Liver (tissue), 9 donors: ENCODE measurements around the gene UNKL. TPM values are rescaled to one million over a fixed set of nuclear protein-coding genes. Genes with fewer than 3 reads are reported as not detected.

Experiments used
- DNase-seq: peaks from one replicate; pipeline ENCODE4 v3.0.0-alpha.2; 2017; ENCODE audit warnings: low spot score
- H3K27ac ChIP-seq, 2 donors: one replicate each; pipeline ENCODE4 v1.7.0; 2013; ENCODE audit warnings: inconsistent platforms in 2 of 2, low read length in 2 of 2, control low read depth in 1 of 2, low read depth in 1 of 2, mild to moderate bottlenecking in 1 of 2
- H3K27me3 ChIP-seq, 4 donors: one replicate each; pipeline versions ENCODE4 v1.6.1 to v1.7.0; 2013; ENCODE audit warnings: low read length in 3 of 4, inconsistent platforms in 1 of 4, mild to moderate bottlenecking in 1 of 4, moderate library complexity in 1 of 4; ENCODE audit not compliant: control insufficient read depth in 4 of 4, insufficient read depth in 4 of 4
- H3K36me3 ChIP-seq, 4 donors: one replicate each; pipeline versions ENCODE4 v1.6.1 to v1.7.0; 2013; ENCODE audit warnings: low read length in 3 of 4, mild to moderate bottlenecking in 3 of 4, low read depth in 1 of 4, moderate library complexity in 1 of 4; ENCODE audit not compliant: control insufficient read depth in 4 of 4, insufficient read depth in 3 of 4
- H3K4me1 ChIP-seq, 4 donors: one replicate each; pipeline versions ENCODE4 v1.6.1 to v1.7.0; 2013; ENCODE audit warnings: low read length in 3 of 4, mild to moderate bottlenecking in 3 of 4, moderate library complexity in 1 of 4; ENCODE audit not compliant: control insufficient read depth in 4 of 4, insufficient read depth in 4 of 4
- H3K4me3 ChIP-seq, 3 donors: one replicate each; pipeline versions ENCODE4 v1.6.1 to v1.7.0; 2013; ENCODE audit warnings: low read length in 3 of 3, control low read depth in 1 of 3, low read depth in 1 of 3, mild to moderate bottlenecking in 1 of 3
- H3K9ac ChIP-seq, 2 donors: one replicate each; pipeline ENCODE4 v1.7.0; 2013; ENCODE audit warnings: low read length in 2 of 2, mild to moderate bottlenecking in 2 of 2, moderate library complexity in 2 of 2, control low read depth in 1 of 2, low read depth in 1 of 2
- H3K9me3 ChIP-seq, 4 donors: one replicate each; pipeline versions ENCODE4 v1.6.1 to v1.7.0; 2013; ENCODE audit warnings: low read length in 3 of 4; ENCODE audit not compliant: control insufficient read depth in 4 of 4
- EGR1 ChIP-seq, 2 donors: IDR thresholded peaks; 2 replicates each; pipeline ENCODE4 v1.6.1; 2016 to 2018; ENCODE audit warnings: antibody characterized with exemption in 2 of 2, low read depth in 2 of 2
- FOXA1 ChIP-seq: IDR thresholded peaks from 2 replicates; pipeline ENCODE4 v1.6.1; 2016; ENCODE audit warnings: antibody characterized with exemption
- FOXA2 ChIP-seq: IDR thresholded peaks from 2 replicates; pipeline ENCODE4 v1.6.1; 2016; ENCODE audit warnings: antibody characterized with exemption
- GABPA ChIP-seq, 2 donors: IDR thresholded peaks in 1 of 2; conservative IDR thresholded peaks in 1 of 2; 2 replicates each; pipeline ENCODE4 v1.6.1; 2016; ENCODE audit warnings: antibody characterized with exemption in 2 of 2, mild to moderate bottlenecking in 1 of 2, moderate library complexity in 1 of 2
- HNF4A ChIP-seq, 2 donors: conservative IDR thresholded peaks; 2 replicates each; pipeline ENCODE4 v1.6.1; 2016; ENCODE audit warnings: antibody characterized with exemption in 2 of 2, mild to moderate bottlenecking in 2 of 2
- JUND ChIP-seq, 2 donors: IDR thresholded peaks; 2 replicates each; pipeline ENCODE4 v1.6.1; 2016; ENCODE audit warnings: antibody characterized with exemption in 2 of 2
- NR2F2 ChIP-seq: IDR thresholded peaks from 2 replicates; pipeline ENCODE4 v1.6.1; 2016; ENCODE audit warnings: antibody characterized with exemption
- RAD21 ChIP-seq, 2 donors: IDR thresholded peaks; 2 replicates each; pipeline ENCODE4 v1.6.1; 2016; ENCODE audit warnings: antibody characterized with exemption in 2 of 2, mild to moderate bottlenecking in 2 of 2
- SP1 ChIP-seq: IDR thresholded peaks from 2 replicates; pipeline ENCODE4 v1.6.1; 2018; ENCODE audit warnings: antibody characterized with exemption, mild to moderate bottlenecking
- TAF1 ChIP-seq: conservative IDR thresholded peaks from 2 replicates; pipeline ENCODE4 v1.6.1; 2016; ENCODE audit warnings: antibody characterized with exemption, mild to moderate bottlenecking
- YY1 ChIP-seq: IDR thresholded peaks from 2 replicates; pipeline ENCODE4 v1.6.1; 2016; ENCODE audit warnings: antibody characterized with exemption, mild to moderate bottlenecking
- WGBS: extraction: QIAGEN DNeasy Blood & Tissue Kit; methylation state at CpG from one replicate; pipeline ENCODE4 v1.1.7; 2013; 5-methylcytosine and 5-hydroxymethylcytosine counted together
- polyA plus RNA-seq, 2 donors: library from polyadenylated mRNA; stranded (reverse) in 1 of 2; unstranded in 1 of 2; fragments of 200-250 nt in 1 of 2; fragments of >200 nt in 1 of 2; fragmentation: Nextera tagmentation in 1 of 2; extraction: Ambion mirVana in 1 of 2; gene quantifications; one replicate each; pipeline versions ENCODE4 v1.2.1 to v1.2.3, GENCODE V29; 2013 to 2015
- total RNA-seq, 2 donors: library from RNA; depleted of rRNA; stranded (reverse); fragments of >200 nt; gene quantifications; one replicate each; pipeline ENCODE4 v1.2.3, GENCODE V29; 2014
- TF ChIP-seq, protein P1 (sequence below): IDR thresholded peaks from 2 replicates; pipeline ENCODE4 v1.6.1; 2016; ENCODE audit warnings: antibody characterized with exemption
- TF ChIP-seq, protein P2 (sequence below): IDR thresholded peaks from 2 replicates; pipeline ENCODE4 v1.6.1; 2016; ENCODE audit warnings: antibody characterized with exemption
- TF ChIP-seq, protein P3 (sequence below): fragments of 150-350 bp; IDR thresholded peaks from 2 replicates; pipeline ENCODE4 v1.5.1; 2017; ENCODE audit warnings: improper control_type of control experiment, low read depth, low read length; ENCODE audit not compliant: missing input control
- TF ChIP-seq, protein P4 (sequence below): IDR thresholded peaks from 2 replicates; pipeline ENCODE4 v1.6.1; 2016; ENCODE audit warnings: antibody characterized with exemption
- TF ChIP-seq, protein P5 (sequence below): IDR thresholded peaks from 2 replicates; pipeline ENCODE4 v1.6.1; 2016; ENCODE audit warnings: antibody characterized with exemption, mild to moderate bottlenecking
- donor health status: healthy.
- donor health status: healthy.
- donor health status: healthy.
- donor health status: healthy.
- donor health status: healthy.

UNKL gene
- total and polyA plus RNA-seq, 4 donors: 3.5 to 14.7 (median 6.6) TPM

DNA sequence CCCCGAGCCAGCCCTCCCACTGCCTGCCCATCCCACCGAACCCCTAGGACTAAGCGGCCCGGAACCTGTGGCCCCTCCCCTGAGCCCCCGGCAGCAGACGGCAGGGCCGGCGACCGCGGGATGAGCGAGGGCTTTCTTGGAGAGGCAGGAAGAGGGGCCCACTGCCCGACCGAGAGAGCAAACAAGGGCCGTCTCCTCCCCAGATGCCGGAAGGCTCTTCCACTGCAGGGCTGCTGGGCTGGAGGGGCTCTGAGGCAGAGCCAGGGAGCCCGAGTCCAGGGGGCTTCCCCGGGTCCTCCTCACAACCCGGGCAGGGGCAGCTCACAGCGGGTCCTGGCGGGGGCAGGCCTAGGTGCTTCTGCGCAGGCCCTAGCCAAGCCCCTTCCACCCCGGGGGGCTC is 19.3 kb upstream of the UNKL start:
- no peak overlapping the region for H3K27ac ChIP-seq
- H3K9ac ChIP-seq: no peak overlapping the region
- H3K4me1 ChIP-seq: peaks cover 5 to 14% (median 9%) of the 10 kb centered on the region in 4 donors
- H3K4me3 ChIP-seq: no peak overlapping the region
- no peak for DNase-seq
- 76% methylated on average over 22 of the region's 22 CpGs for WGBS
- no peaks in the 10 kb centered on the region for H3K27me3 ChIP-seq
- no peaks in the 10 kb centered on the region for H3K36me3 ChIP-seq
- TF ChIP-seq YY1: no peak
- TF ChIP-seq, protein P1, sequence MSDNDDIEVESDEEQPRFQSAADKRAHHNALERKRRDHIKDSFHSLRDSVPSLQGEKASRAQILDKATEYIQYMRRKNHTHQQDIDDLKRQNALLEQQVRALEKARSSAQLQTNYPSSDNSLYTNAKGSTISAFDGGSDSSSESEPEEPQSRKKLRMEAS: no peak
- TF ChIP-seq, protein P2, sequence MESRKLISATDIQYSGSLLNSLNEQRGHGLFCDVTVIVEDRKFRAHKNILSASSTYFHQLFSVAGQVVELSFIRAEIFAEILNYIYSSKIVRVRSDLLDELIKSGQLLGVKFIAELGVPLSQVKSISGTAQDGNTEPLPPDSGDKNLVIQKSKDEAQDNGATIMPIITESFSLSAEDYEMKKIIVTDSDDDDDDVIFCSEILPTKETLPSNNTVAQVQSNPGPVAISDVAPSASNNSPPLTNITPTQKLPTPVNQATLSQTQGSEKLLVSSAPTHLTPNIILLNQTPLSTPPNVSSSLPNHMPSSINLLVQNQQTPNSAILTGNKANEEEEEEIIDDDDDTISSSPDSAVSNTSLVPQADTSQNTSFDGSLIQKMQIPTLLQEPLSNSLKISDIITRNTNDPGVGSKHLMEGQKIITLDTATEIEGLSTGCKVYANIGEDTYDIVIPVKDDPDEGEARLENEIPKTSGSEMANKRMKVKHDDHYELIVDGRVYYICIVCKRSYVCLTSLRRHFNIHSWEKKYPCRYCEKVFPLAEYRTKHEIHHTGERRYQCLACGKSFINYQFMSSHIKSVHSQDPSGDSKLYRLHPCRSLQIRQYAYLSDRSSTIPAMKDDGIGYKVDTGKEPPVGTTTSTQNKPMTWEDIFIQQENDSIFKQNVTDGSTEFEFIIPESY: no peak
- TF ChIP-seq, protein P3, sequence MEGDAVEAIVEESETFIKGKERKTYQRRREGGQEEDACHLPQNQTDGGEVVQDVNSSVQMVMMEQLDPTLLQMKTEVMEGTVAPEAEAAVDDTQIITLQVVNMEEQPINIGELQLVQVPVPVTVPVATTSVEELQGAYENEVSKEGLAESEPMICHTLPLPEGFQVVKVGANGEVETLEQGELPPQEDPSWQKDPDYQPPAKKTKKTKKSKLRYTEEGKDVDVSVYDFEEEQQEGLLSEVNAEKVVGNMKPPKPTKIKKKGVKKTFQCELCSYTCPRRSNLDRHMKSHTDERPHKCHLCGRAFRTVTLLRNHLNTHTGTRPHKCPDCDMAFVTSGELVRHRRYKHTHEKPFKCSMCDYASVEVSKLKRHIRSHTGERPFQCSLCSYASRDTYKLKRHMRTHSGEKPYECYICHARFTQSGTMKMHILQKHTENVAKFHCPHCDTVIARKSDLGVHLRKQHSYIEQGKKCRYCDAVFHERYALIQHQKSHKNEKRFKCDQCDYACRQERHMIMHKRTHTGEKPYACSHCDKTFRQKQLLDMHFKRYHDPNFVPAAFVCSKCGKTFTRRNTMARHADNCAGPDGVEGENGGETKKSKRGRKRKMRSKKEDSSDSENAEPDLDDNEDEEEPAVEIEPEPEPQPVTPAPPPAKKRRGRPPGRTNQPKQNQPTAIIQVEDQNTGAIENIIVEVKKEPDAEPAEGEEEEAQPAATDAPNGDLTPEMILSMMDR: no peak
- TF ChIP-seq HNF4A (conservative IDR thresholded peaks at IDR 0.05): no peak
- TF ChIP-seq, protein P4, sequence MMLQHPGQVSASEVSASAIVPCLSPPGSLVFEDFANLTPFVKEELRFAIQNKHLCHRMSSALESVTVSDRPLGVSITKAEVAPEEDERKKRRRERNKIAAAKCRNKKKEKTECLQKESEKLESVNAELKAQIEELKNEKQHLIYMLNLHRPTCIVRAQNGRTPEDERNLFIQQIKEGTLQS: no peak
- TF ChIP-seq, protein P5, sequence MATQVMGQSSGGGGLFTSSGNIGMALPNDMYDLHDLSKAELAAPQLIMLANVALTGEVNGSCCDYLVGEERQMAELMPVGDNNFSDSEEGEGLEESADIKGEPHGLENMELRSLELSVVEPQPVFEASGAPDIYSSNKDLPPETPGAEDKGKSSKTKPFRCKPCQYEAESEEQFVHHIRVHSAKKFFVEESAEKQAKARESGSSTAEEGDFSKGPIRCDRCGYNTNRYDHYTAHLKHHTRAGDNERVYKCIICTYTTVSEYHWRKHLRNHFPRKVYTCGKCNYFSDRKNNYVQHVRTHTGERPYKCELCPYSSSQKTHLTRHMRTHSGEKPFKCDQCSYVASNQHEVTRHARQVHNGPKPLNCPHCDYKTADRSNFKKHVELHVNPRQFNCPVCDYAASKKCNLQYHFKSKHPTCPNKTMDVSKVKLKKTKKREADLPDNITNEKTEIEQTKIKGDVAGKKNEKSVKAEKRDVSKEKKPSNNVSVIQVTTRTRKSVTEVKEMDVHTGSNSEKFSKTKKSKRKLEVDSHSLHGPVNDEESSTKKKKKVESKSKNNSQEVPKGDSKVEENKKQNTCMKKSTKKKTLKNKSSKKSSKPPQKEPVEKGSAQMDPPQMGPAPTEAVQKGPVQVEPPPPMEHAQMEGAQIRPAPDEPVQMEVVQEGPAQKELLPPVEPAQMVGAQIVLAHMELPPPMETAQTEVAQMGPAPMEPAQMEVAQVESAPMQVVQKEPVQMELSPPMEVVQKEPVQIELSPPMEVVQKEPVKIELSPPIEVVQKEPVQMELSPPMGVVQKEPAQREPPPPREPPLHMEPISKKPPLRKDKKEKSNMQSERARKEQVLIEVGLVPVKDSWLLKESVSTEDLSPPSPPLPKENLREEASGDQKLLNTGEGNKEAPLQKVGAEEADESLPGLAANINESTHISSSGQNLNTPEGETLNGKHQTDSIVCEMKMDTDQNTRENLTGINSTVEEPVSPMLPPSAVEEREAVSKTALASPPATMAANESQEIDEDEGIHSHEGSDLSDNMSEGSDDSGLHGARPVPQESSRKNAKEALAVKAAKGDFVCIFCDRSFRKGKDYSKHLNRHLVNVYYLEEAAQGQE: no peak
- no peak for TF ChIP-seq GABPA (IDR thresholded peaks at IDR 0.05 in 1 of 2, conservative IDR thresholded peaks at IDR 0.05 in 1 of 2)
- TF ChIP-seq FOXA1: no peak
- no peak for TF ChIP-seq TAF1
- no peak for TF ChIP-seq RAD21 (IDR thresholded peaks at IDR 0.05)
- no peak for TF ChIP-seq JUND (IDR thresholded peaks at IDR 0.05)
- no peak for TF ChIP-seq EGR1 (IDR thresholded peaks at IDR 0.05; ENCODE audit: low read depth in 2 of 2)
- H3K9me3 ChIP-seq: no peaks in the 10 kb centered on the region

DNA sequence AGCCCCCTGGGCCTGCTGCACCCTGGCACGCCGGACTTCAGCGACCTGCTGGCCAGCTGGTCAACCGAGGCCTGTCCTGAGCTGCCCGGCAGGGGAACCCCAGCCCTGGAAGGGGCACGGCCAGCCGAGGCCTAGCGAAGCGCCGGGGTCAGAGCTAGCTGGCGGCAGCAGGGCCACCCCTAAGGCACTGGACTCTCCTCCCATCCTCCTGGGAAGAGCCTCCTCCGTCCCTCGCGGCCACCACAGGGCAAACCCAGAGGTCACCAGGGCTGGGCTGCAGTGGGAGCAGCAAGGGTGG is 18.7 kb upstream of the UNKL start:
- H3K36me3 ChIP-seq: no peaks in the 10 kb centered on the region
- TF ChIP-seq HNF4A (conservative IDR thresholded peaks at IDR 0.05) (no peak), RAD21 (IDR thresholded peaks at IDR 0.05) (no peak), YY1 (no peak), JUND (IDR thresholded peaks at IDR 0.05) (no peak), EGR1 (IDR thresholded peaks at IDR 0.05; ENCODE audit: low read depth in 2 of 2) (no peak), NR2F2 (no peak), SP1 (no peak), FOXA2 (no peak)
- TF ChIP-seq, protein P1: no peak
- TF ChIP-seq, protein P4: no peak
- TF ChIP-seq, protein P2: no peak
- TF ChIP-seq, protein P5: no peak

More for the DNA sequence above, 18.7 kb upstream of the UNKL start:
- H3K27me3 ChIP-seq: no peaks in the 10 kb centered on the region
- 88% methylated on average over 14 of the region's 14 CpGs for WGBS
- DNase-seq: no peak
- peaks cover 5 to 14% (median 9%) of the 10 kb centered on the region in 4 donors for H3K4me1 ChIP-seq
- no peaks in the 10 kb centered on the region for H3K9me3 ChIP-seq
- H3K27ac ChIP-seq: no peak overlapping the region
- no peak overlapping the region for H3K9ac ChIP-seq
- H3K4me3 ChIP-seq: no peak overlapping the region
